Nephron progenitor cell (in vitro differentiated cells): ENCODE measurements around the gene CBLC.

Experiments used
- DNase-seq: peaks from one replicate; pipeline ENCODE4 v3.0.0; 2021
- H3K27ac Mint-ChIP-seq: 2 replicates; pipeline ENCODE4 v1.8.0; 2021; ENCODE audit warnings: mild to moderate bottlenecking, moderate library complexity, mixed read lengths
- H3K27me3 Mint-ChIP-seq: 2 replicates; pipeline ENCODE4 v1.8.0; 2021; ENCODE audit warnings: mild to moderate bottlenecking, low read depth, mixed read lengths; ENCODE audit not compliant: poor library complexity
- H3K36me3 Mint-ChIP-seq: 2 replicates; pipeline ENCODE4 v1.8.0; 2021; ENCODE audit warnings: low read depth, mixed read lengths
- H3K4me1 Mint-ChIP-seq: 2 replicates; pipeline ENCODE4 v1.8.0; 2021; ENCODE audit warnings: mixed read lengths
- H3K4me3 Mint-ChIP-seq: 2 replicates; pipeline ENCODE4 v1.8.0; 2021; ENCODE audit warnings: mild to moderate bottlenecking, moderate library complexity, mixed read lengths
- H3K9me3 Mint-ChIP-seq: 2 replicates; pipeline ENCODE4 v1.8.0; 2021; ENCODE audit warnings: mild to moderate bottlenecking, moderate library complexity, mixed read lengths
- TF ChIP-seq, protein P1 (sequence below): fragments of 200-600 bp; sonication (generic); IDR thresholded peaks from 2 replicates; pipeline ENCODE4 v1.5.0; 2021; ENCODE audit warnings: antibody characterized with exemption

The CBLC gene

GRCh38 chr19:44756089-44756562 is 21.6 kb upstream of the CBLC start:
- H3K9me3 Mint-ChIP-seq = no peaks in the 10 kb centered on the region
- H3K4me1 Mint-ChIP-seq = peaks cover 45% of the 10 kb centered on the region

GRCh38 chr19:44757057-44757734 is 20.5 kb upstream of the CBLC start:
- DNase-seq = peak; percentile 62
- no peak overlapping the region for H3K27ac Mint-ChIP-seq
- no peaks in the 10 kb centered on the region for H3K9me3 Mint-ChIP-seq
- H3K36me3 Mint-ChIP-seq = no peaks in the 10 kb centered on the region
- peak overlapping the region; percentile 86 for H3K4me3 Mint-ChIP-seq
- peaks cover 47% of the 10 kb centered on the region for H3K4me1 Mint-ChIP-seq
- TF ChIP-seq, protein P1, sequence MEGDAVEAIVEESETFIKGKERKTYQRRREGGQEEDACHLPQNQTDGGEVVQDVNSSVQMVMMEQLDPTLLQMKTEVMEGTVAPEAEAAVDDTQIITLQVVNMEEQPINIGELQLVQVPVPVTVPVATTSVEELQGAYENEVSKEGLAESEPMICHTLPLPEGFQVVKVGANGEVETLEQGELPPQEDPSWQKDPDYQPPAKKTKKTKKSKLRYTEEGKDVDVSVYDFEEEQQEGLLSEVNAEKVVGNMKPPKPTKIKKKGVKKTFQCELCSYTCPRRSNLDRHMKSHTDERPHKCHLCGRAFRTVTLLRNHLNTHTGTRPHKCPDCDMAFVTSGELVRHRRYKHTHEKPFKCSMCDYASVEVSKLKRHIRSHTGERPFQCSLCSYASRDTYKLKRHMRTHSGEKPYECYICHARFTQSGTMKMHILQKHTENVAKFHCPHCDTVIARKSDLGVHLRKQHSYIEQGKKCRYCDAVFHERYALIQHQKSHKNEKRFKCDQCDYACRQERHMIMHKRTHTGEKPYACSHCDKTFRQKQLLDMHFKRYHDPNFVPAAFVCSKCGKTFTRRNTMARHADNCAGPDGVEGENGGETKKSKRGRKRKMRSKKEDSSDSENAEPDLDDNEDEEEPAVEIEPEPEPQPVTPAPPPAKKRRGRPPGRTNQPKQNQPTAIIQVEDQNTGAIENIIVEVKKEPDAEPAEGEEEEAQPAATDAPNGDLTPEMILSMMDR = no peak
- H3K27me3 Mint-ChIP-seq = peaks cover 78% of the 10 kb centered on the region

More at GRCh38 chr19:44756089-44756562, 21.6 kb upstream of the CBLC start:
- Mint-ChIP-seq H3K27me3 (peaks cover 89% of the 10 kb centered on the region), H3K4me3 (peak overlapping the region; percentile 62), H3K36me3 (no peaks in the 10 kb centered on the region), H3K27ac (no peak overlapping the region)
- no peak for DNase-seq
- TF ChIP-seq, protein P1 = no peak

GRCh38 chr19:44757735-44758505 is 19.8 kb upstream of the CBLC start:
- Mint-ChIP-seq H3K9me3 (no peaks in the 10 kb centered on the region), H3K4me1 (peaks cover 43% of the 10 kb centered on the region), H3K27ac (no peak overlapping the region), H3K36me3 (no peaks in the 10 kb centered on the region), H3K27me3 (peaks cover 72% of the 10 kb centered on the region), H3K4me3 (peak overlapping the region; percentile 86)
- TF ChIP-seq, protein P1 = no peak
- DNase-seq = peak; percentile 77

GRCh38 chr19:44758596-44758995 is 19.1 kb upstream of the CBLC start:
- TF ChIP-seq, protein P1 = no peak
- Mint-ChIP-seq H3K27me3 (peaks cover 69% of the 10 kb centered on the region), H3K9me3 (no peaks in the 10 kb centered on the region), H3K4me1 (peaks cover 40% of the 10 kb centered on the region), H3K27ac (no peak overlapping the region), H3K4me3 (peak overlapping the region; percentile 86), H3K36me3 (no peaks in the 10 kb centered on the region)
- DNase-seq = peak; percentile 53

DNA sequence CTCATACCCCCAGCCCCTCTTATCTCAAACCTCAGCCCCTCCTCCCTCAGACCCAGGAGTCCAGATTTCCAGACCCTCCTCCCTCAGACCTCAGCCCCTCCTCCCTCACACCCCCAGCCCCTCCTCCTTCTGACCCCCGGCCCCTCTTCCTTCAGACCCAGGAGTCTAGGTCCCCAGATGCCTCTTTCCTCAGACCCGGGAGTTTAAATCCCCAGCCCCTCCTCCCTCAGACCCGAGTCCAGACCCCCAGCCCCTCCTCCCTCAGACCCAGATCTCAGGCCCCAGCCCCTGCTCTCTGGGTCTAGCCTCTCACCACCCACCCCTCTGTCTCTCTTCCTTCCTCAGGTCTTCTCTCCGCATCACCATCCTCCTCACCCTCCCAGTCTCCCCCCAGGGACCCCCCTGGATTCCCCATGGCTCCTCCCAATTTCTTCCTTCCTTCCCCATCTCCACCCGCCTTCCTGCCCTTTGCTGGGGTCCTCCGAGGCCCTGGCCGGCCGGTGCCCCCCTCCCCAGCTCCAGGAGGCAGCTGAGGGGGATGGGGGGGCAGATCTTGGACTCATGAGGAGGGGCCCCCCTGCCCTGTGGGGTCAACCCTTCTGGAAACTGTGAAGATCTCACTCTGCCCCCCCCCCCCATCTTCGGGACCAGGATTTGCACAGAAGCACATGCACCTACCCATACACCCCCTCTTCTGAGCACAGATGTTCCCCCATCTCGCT is 18.4 kb upstream of the CBLC start:
- Mint-ChIP-seq H3K36me3 (no peaks in the 10 kb centered on the region), H3K27me3 (peaks cover 67% of the 10 kb centered on the region), H3K27ac (no peak overlapping the region), H3K4me1 (peaks cover 40% of the 10 kb centered on the region), H3K4me3 (no peak overlapping the region), H3K9me3 (no peaks in the 10 kb centered on the region)
- DNase-seq = no peak
- TF ChIP-seq, protein P1 = no peak
